DND-41 (cell line): Measurements from ENCODE around the gene TNFRSF9.
"Not testable (repeated sequence)": the region's sequence is repeated elsewhere in the genome, so short reads cannot be mapped to it uniquely, and the experiment has no call there.

Experiments
- EZH2 ChIP-seq: IDR thresholded peaks from 3 replicates; pipeline ENCODE4 v1.6.1; 2012; ENCODE audit warnings: borderline replicate concordance, low read depth, mild to moderate bottlenecking, moderate library complexity, low read length, inconsistent platforms; ENCODE audit not compliant: severe bottlenecking
- TF ChIP-seq, protein P1 (sequence below): IDR thresholded peaks from 2 replicates; pipeline ENCODE4 v1.5.1; 2012; ENCODE audit warnings: borderline replicate concordance, low read length, moderate library complexity, mild to moderate bottlenecking; ENCODE audit not compliant: poor library complexity, severe bottlenecking; ENCODE audit errors: extremely low read depth

DNA sequence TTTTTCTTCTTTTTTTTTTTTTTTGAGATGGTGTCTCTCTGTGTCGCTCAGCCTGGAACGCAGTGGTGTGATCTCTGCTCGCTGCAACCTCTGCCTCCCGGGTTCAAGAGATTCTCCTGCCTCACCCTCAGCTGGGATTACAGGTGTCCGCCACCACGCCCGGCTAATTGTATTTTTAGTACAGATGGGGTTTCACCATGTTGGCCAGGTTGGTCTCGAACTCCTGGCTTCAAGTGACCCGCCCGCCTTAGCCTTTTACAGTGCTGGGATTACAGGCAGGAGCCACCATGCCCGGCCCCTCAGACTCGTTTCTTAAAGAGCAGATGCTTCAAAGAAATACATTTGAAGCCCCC lies 22.7 kb upstream of the TNFRSF9 start:
- TF ChIP-seq, protein P1, sequence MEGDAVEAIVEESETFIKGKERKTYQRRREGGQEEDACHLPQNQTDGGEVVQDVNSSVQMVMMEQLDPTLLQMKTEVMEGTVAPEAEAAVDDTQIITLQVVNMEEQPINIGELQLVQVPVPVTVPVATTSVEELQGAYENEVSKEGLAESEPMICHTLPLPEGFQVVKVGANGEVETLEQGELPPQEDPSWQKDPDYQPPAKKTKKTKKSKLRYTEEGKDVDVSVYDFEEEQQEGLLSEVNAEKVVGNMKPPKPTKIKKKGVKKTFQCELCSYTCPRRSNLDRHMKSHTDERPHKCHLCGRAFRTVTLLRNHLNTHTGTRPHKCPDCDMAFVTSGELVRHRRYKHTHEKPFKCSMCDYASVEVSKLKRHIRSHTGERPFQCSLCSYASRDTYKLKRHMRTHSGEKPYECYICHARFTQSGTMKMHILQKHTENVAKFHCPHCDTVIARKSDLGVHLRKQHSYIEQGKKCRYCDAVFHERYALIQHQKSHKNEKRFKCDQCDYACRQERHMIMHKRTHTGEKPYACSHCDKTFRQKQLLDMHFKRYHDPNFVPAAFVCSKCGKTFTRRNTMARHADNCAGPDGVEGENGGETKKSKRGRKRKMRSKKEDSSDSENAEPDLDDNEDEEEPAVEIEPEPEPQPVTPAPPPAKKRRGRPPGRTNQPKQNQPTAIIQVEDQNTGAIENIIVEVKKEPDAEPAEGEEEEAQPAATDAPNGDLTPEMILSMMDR: not testable (repeated sequence)
- not testable (repeated sequence) for TF ChIP-seq EZH2
